GM12872 (cell line): ENCODE data around the gene OR2D2.

Source experiments
- CTCF ChIP-seq: IDR thresholded peaks from 3 replicates; pipeline ENCODE4 v1.5.1; 2011; ENCODE audit warnings: low read depth, mild to moderate bottlenecking, low read length, moderate library complexity; ENCODE audit not compliant: insufficient read depth

The OR2D2 gene

DNA sequence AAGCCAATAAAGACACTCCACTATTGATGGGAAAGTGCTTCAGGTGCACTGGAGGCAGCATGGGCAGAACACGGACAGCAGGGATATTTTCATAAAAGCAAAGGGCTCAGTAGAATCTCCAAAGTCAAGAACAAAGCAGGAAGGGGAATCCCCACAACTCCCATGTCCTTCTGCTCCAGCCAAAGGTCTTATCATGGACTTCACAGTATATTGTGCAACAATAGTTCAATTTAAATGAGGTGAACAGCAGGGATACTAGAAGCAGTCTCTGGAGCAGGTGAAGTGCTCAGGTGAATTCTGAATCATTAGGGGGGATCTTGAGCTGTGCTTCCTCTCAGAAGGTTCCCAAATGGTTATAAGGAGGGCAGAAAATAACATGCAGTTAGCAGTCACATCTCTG is 6.6 kb upstream of the OR2D2 start:
- TF ChIP-seq CTCF = no peak

DNA sequence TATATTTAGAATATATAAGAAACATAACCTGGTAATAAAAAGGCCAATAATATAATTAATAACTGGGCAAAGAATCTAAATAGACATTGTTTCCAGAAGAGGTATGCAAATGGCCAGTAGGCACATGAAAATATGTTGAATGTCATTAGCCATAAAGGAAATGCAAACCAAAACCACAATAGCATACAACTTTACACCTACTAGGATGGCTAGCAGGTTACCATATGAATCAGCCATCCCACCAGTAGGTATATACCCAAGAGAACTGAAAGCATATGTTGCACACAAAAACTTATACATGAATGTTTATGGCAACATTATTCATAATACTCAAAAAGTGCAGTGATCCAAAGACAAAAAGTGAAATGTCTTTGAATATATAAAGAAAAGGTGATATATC is 2.7 kb upstream of the OR2D2 start:
- TF ChIP-seq CTCF = no peak

- no peak for TF ChIP-seq CTCF
Observed at GRCh38 chr11:6894097-6894496, 1.8 kb upstream of the OR2D2 start.

DNA sequence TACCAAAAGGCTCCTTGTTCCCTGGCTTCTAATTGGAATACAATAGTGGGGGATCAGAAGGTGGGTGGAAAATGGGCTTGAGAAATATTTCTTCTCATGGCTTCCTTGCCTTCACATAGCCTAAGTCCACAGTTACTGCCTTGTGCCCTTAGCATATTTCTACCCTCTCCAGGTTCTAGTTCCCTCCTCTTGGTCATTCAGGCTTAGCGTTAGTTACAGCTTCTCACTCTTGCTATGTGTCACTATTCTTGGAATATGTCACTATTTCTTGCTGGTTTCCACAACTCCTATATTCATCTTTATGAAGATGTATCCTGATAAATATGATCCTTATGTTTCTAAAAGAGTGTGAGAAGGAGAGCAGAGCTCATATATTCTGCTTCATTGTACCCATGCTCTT is 2.5 kb downstream of the OR2D2 start:
- no peak for TF ChIP-seq CTCF

DNA sequence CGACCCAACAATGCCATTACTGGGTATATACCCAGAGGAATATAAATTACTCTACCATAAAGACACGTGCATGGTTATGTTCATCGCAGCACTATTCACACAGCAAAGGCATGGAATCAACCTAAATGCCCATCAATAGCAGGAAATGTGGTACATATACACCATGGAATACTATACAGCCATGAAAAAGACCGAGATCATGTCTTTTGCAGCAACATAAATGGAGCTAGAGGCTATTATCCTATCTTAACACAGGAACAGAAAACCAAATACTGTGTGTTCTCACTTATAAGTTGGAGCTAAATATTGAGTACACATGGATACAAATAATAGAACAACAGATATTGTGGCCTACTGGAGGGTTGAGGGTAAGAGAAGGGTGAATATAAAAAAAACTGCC is 3.5 kb downstream of the OR2D2 start:
- TF ChIP-seq CTCF = no peak

GRCh38 chr11:6882751-6883150 is 9.5 kb downstream of the OR2D2 start:
- no peak for TF ChIP-seq CTCF

DNA sequence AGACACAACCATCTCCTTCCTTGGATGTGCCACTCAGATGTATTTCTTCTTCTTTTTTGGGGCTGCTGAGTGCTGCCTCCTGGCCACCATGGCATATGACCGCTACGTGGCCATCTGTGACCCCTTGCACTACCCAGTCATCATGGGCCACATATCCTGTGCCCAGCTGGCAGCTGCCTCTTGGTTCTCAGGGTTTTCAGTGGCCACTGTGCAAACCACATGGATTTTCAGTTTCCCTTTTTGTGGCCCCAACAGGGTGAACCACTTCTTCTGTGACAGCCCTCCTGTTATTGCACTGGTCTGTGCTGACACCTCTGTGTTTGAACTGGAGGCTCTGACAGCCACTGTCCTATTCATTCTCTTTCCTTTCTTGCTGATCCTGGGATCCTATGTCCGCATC is 15.4 kb downstream of the OR2D2 start:
- TF ChIP-seq CTCF = no peak

- TF ChIP-seq CTCF = no peak
Observed at GRCh38 chr11:6876325-6876724, 16.0 kb downstream of the OR2D2 start, which contains the start of gene OR10A4. Gene OR10A4, plus strand, starts transcription at chr11:6876625. Its CDS starts 23 bp downstream, at chr11:6876648.
